Right cardiac atrium (tissue), 5 donors: ENCODE results near the gene ARHGAP8. TPM values are rescaled to one million over a fixed set of nuclear protein-coding genes. Genes with fewer than 3 reads are reported as not detected.
A peak's percentile ranks its signal among the peaks of the same experiment; 100 is the strongest.

ENCODE experiments used
- ATAC-seq, 2 donors: fragments of 200-7000 bp; cut with Tn5 transposase; one replicate each; pipeline versions ENCODE4 v1.8.0 to v1.9.1; 2020; ENCODE audit warnings: moderate library complexity in 2 of 2, mild to moderate bottlenecking in 1 of 2
- DNase-seq, 3 donors: peaks; one replicate each; pipeline ENCODE4 v3.0.0-alpha.2; 2020
- H3K27ac ChIP-seq: one replicate; pipeline ENCODE4 v1.5.1; 2013; ENCODE audit warnings: mild to moderate bottlenecking, low read length, control low read depth, moderate library complexity
- H3K27me3 ChIP-seq: one replicate; pipeline ENCODE4 v1.6.1; 2013; ENCODE audit not compliant: control insufficient read depth, insufficient read depth
- H3K4me1 ChIP-seq: one replicate; pipeline ENCODE4 v1.6.1; 2013; ENCODE audit warnings: low read length; ENCODE audit not compliant: control insufficient read depth, insufficient read depth
- H3K4me3 ChIP-seq: one replicate; pipeline ENCODE4 v1.5.1; 2013; ENCODE audit warnings: low read length, control low read depth
- H3K9me3 ChIP-seq: one replicate; pipeline ENCODE4 v1.6.1; 2013; ENCODE audit warnings: low read length; ENCODE audit not compliant: control insufficient read depth
- WGBS: extraction: QIAGEN DNeasy Blood & Tissue Kit; methylation state at CpG from one replicate; pipeline ENCODE4 v1.1.7; 2013; 5-methylcytosine and 5-hydroxymethylcytosine counted together
- intact Hi-C, 4 donors: fragments of 100-400 bp; cut with DNase I; formaldehyde crosslinking; loops; one replicate each; pipeline versions ENCODE4 v1.11.0 to v1.14.0; 2022 to 2023
- polyA plus RNA-seq: library from polyadenylated mRNA; stranded (reverse); fragments of 200-250 nt; gene quantifications from one replicate; pipeline ENCODE4 v1.2.3, GENCODE V29; 2013
- total RNA-seq, 4 donors: library from RNA; stranded (reverse); fragmentation: NEBNext Ultra II Directional; extraction: Animal tissue kit (Norgen Biotek cat#: 25700); gene quantifications; one replicate each; pipeline ENCODE4 v1.2.1, GENCODE V29; 2021
- donor health status: healthy with polysubstance abuse.
- donor health status: DM: no; HTN: yes; CAD: no.
- donor health status: DM: no; HTN: no; CAD: no.
- donor health status: DM: no; HTN: yes; CAD: no; lungs with severe emphysema.
- donor health status: DM: yes; HTN: yes; CAD: no.

Gene ARHGAP8
- total and polyA plus RNA-seq, 5 donors, result 0.02 to 1.9 (median 0.66) TPM

DNA sequence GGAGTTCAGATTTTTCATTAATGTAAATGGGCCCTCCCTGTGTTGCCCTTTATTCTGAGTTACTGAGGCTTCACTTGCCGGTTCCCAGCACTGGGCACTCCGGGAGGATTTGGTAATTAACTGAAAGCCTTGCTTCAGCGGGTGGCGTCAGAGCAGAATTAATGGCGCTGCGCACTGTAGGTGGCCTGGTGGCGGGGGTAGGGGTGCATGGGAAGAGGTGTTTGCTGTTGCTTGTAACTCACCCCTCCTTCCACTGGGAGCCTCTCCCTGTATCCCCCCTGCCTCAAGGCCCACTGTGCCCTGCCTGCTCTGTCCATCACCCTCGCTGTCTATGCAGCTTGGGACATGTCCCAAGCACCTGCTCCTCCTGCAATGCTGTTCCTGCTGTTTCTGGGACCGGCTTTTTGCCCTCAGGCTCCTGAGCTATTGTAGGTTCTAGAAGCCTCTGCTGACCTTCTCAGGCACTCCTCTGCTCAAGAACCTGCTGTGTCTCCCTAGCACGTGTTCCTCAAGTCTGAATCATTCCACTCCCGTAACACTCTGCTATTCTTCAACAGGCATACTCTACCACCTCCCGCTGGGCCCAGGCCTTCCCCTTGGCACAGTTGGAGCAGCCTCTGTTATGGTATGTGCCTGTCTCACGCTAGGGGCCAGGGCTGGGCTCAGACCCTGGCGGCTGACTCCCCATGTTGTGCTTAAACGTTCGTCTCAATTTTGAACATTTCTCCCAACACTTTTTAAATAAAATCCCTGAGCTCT is 24.4 kb downstream of the ARHGAP8 start:
- WGBS, result 83% methylated on average over 16 of the region's 16 CpGs
- Histone ChIP-seq H3K4me1 (no peaks in the 10 kb centered on the region), H3K4me3 (no peak overlapping the region), H3K9me3 (no peaks in the 10 kb centered on the region), H3K27ac (no peak overlapping the region), H3K27me3 (no peaks in the 10 kb centered on the region)
- ATAC-seq (no peak), DNase-seq (no peak)
- intact Hi-C loops, result no loop called here

DNA sequence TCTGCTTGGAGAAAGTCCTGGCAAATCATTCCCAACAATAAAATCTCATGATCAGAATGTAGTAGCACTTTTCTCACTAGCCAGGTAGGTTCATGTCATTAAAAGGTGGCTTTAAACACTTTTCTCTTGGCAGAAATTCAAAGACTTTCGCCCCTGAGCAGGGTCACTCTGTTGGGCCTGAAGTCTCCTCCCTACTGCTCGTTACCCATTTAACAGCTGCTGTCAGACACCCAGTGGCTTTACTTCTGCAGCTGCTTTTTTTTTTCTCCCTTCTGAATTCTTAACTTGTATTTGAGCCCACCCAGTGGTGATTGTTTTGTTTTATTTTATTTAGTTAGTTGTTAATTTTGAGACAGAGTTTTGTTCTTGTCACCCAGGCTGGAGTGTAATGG is 25.0 kb downstream of the ARHGAP8 start:
- Histone ChIP-seq H3K4me1 (no peaks in the 10 kb centered on the region), H3K27me3 (no peaks in the 10 kb centered on the region), H3K9me3 (no peaks in the 10 kb centered on the region), H3K27ac (no peak overlapping the region), H3K4me3 (no peak overlapping the region)
- ATAC-seq (no peak), DNase-seq (no peak)
- WGBS, result 61% methylated on average over 2 of the region's 2 CpGs
- intact Hi-C loops, result no loop called here

DNA sequence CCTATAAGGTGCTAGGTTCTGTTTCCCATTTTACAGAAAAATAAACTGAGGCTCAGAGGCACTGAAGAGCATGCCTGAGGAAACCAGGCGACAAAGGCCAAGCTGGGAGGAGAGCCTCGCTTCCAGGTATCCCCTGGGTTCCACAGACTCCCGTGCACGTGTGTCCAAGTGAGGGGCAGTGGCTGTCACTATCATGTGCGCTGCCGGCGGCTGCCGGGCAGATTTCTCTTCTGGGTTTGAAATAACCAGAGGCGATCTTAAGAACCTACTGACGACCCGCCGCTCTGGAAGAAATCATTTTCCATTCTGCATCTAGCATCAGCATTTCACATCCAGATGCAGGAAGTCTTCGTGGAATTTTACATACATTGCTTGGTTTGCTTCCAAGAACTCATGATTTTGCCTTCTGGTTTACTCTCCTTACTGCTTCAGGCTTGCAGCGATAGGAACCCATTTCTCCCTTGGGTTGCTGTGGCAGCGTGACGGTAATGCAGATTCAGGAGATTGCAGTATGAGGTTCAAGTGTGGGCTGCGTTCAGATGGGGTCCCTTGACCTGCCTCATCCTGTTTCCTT is 28.6 kb downstream of the ARHGAP8 start:
- Histone ChIP-seq H3K27ac (no peak overlapping the region), H3K27me3 (no peaks in the 10 kb centered on the region), H3K4me1 (no peaks in the 10 kb centered on the region), H3K9me3 (no peaks in the 10 kb centered on the region), H3K4me3 (no peak overlapping the region)
- ATAC-seq (no peak), DNase-seq (no peak)
- 63% methylated on average over 17 of the region's 17 CpGs for WGBS
- intact Hi-C loops, result no loop called here

DNA sequence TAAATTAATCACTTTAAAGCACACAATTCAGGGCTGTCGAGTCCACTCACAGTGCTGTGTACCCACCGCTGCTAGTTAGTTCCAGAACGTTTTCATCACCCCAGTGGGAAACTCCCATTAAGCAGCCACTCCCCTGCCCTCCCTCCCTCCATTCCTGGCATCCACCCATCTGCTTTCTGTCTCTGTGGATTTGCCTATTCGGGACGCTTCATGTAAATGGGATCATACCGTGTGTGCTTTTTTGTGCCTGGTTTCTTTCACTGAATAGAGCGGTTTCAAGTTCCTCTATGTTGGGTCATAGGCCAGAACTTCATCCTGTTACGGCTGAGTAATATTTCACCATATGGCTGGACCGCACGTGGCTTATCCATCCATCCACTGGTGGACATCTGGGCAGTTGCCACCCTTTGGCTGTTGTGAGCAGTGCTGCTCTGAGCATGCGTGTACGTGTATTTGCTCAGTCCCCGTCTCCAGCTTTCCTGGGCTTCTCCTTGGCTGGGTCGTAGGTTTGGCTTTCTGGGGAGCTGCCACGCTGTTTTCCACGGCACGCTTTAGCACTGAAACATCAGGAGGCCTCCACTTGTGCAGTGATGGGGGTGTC is 30.1 kb downstream of the ARHGAP8 start:
- Histone ChIP-seq H3K27me3 (no peaks in the 10 kb centered on the region), H3K27ac (no peak overlapping the region), H3K9me3 (no peaks in the 10 kb centered on the region), H3K4me1 (no peaks in the 10 kb centered on the region), H3K4me3 (no peak overlapping the region)
- 61% methylated on average over 17 of the region's 17 CpGs for WGBS
- ATAC-seq, result peak in 1 of 2 donors; percentile 45
- intact Hi-C loops, result no loop called here
- DNase-seq, result no peak

DNA sequence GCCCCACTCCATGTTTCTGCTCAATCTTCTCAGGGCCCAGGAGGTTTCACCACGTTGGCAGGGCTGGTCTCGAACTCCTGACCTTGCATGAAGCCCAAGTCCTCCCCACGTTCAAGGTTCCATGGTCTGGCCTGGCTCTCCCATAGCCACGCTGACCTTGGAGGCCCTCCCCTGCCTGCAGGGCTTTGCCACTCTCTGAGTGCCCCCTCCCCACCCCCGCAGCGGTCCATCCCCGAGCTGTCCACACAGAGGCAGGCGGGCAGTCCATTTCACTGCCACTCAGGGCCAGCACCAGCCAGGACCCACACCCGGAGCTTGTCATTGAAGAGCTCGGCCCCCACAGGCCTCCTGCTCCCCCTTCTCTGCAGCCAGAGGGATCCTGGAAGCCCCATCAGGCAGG is 30.7 kb downstream of the ARHGAP8 start:
- Histone ChIP-seq H3K27me3 (no peaks in the 10 kb centered on the region), H3K27ac (no peak overlapping the region), H3K4me1 (no peaks in the 10 kb centered on the region), H3K4me3 (no peak overlapping the region), H3K9me3 (no peaks in the 10 kb centered on the region)
- intact Hi-C loops, result no loop called here
- WGBS, result 66% methylated on average over 10 of the region's 10 CpGs
- DNase-seq (no peak), ATAC-seq (no peak)

DNA sequence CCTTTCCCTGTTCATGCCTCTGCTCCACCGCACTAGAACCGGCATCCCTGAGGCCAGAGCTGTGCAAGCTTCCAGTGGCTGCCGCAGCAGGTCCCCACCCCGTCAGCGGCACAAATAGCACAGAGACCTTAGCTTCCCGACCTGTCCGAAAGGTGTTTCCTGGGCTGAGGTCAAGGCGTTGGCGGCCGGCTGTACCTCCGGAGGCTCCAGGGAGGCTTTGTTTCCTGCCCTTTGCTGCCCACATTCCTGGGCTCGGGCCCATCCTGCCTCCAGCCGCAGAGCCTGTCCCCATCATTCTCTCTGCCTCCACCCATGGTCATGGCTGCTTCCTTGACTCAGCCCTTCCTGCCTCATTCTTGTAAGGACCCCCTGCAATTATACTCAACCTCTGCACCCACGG is 31.2 kb downstream of the ARHGAP8 start:
- Histone ChIP-seq H3K4me1 (no peaks in the 10 kb centered on the region), H3K4me3 (no peak overlapping the region), H3K9me3 (no peaks in the 10 kb centered on the region), H3K27ac (no peak overlapping the region), H3K27me3 (no peaks in the 10 kb centered on the region)
- no peak for DNase-seq
- ATAC-seq, result no peak
- intact Hi-C loops, result no loop called here
- WGBS, result 47% methylated on average over 14 of the region's 14 CpGs

DNA sequence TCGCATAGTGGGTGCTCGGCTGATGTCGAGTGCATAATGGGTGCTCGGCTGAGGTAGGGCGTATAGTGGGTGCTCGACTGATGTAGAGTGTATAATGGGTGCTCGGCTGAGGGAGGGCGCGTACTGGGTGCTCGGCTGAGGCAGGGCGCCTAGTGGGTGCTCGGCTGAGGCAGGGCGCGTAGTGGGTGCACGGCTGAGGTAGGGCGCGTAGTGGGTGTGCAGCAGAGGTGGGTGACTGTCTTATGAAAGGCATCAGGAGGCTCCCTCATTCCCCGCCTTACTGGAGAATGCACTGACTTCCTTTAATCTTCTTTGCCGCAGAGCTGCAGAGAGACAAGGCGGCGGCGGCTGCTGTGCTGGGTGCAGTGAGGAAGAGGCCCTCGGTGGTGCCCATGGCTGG is 33.8 kb downstream of the ARHGAP8 start:
- no peak for DNase-seq
- intact Hi-C loops, result no loop called here
- Histone ChIP-seq H3K27ac (no peak overlapping the region), H3K4me3 (no peak overlapping the region), H3K9me3 (no peaks in the 10 kb centered on the region), H3K27me3 (no peaks in the 10 kb centered on the region), H3K4me1 (no peaks in the 10 kb centered on the region)
- WGBS, result 85% methylated on average over 23 of the region's 23 CpGs
- ATAC-seq, result no peak

DNA sequence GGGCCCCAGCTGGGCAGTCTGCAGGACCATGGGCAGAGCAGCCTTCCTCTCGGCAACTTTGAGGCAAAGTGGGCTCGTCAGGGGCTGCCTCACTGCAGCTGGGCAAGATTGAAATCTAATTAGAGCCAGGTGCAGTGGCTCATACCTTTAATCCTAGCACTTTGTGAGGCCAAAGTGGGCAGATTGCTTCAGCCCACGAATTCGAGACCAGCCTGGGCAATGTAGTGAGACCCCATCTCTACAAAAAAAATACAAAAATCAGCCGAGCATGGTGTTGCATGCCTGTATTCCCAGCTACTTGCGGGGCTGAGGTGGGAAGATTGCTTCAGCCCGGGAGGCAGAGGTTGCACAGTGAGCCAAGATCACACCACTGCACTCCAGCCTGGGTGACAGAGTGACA is 34.2 kb downstream of the ARHGAP8 start:
- no peak overlapping the region for H3K27ac ChIP-seq
- no peak for ATAC-seq
- H3K4me3 ChIP-seq, result no peak overlapping the region
- intact Hi-C loops, result no loop called here
- WGBS, result 71% methylated on average over 7 of the region's 7 CpGs
- no peaks in the 10 kb centered on the region for H3K27me3 ChIP-seq
- no peak for DNase-seq
- no peaks in the 10 kb centered on the region for H3K9me3 ChIP-seq
- no peaks in the 10 kb centered on the region for H3K4me1 ChIP-seq

DNA sequence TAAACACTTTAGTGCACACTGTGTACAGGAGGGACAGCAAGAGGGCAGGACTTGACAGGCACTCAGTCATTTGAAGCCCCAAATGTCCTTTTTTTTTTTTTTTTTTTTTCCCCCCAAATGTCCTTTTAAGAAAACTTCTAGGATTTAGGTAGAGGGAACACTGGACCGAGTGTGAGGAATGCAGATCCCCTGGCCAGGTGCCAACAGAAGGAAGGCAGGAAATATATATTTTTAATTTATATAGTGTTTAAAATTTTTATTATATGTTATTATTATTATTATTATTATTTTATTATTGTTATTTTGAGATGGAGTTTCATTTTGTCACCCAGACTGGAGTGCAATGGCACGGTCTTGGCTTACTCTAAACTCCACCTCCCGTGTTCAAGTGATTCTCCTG is 35.5 kb downstream of the ARHGAP8 start:
- intact Hi-C loops, result no loop called here
- 68% methylated on average over 3 of the region's 3 CpGs for WGBS

DNA sequence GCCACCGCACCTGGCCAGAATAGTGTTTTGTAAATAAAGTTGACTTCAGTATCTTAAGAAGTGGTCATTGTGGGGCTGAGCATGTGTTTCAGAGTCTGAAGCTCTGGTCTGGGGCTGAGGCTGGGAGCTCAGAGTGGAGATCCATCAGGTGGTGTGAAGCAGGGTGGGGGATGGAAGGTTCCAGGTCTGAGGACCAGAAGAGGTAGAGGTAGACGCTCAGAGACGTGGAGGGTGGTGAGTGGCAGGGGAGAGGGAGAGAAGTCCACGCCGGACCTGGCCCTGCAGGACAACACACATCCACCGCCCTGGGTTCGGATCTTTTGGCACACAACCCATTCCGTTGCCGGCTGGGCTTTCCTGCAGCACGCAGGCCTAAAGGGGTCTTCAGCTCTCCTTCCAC is 40.7 kb downstream of the ARHGAP8 start:
- intact Hi-C loops, result no loop called here

More for the DNA sequence above, 35.5 kb downstream of the ARHGAP8 start:
- Histone ChIP-seq H3K4me3 (no peak overlapping the region), H3K27ac (no peak overlapping the region), H3K27me3 (no peaks in the 10 kb centered on the region), H3K4me1 (no peaks in the 10 kb centered on the region), H3K9me3 (no peaks in the 10 kb centered on the region)
- DNase-seq (no peak), ATAC-seq (no peak)

DNA sequence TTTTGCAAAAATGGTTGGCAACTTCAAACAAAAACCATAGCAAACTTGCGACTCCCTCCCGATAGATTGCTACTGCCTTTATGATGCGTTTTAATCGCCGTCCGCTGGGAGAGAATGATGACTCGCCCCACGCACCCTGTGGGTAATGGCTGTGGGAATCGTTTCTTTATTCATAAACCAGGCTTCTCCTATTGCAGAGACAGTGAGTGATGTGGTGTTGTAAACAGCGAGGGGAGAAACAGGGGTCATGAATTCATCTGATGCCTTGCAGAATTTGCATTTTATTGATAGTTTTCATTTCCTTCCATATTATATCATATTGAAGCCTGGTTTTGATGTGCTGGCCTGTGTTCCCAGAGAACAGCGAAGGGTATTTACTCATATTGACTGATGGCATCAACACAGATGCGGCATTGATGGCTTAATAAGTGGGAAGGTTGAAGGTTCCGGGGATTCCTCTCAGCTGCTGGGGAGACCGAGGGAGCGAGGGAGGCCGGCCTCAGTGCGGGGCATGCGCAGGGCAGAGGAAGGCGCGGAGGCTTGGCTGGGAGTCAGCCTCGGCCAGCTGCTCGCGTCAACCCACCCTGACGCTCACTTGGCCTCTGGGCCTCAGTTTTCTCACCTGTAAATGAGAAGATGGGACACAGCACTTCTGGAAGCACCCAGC is 41.3 kb downstream of the ARHGAP8 start:
- Histone ChIP-seq H3K4me1 (no peaks in the 10 kb centered on the region), H3K27ac (no peak overlapping the region), H3K9me3 (no peaks in the 10 kb centered on the region), H3K4me3 (no peak overlapping the region), H3K27me3 (no peaks in the 10 kb centered on the region)
- intact Hi-C loops, result no loop called here
- DNase-seq (no peak), ATAC-seq (no peak)
- 85% methylated on average over 24 of the region's 24 CpGs for WGBS

More for the DNA sequence above, 40.7 kb downstream of the ARHGAP8 start:
- Histone ChIP-seq H3K9me3 (no peaks in the 10 kb centered on the region), H3K27me3 (no peaks in the 10 kb centered on the region), H3K27ac (no peak overlapping the region), H3K4me3 (no peak overlapping the region), H3K4me1 (no peaks in the 10 kb centered on the region)
- no peak for DNase-seq
- ATAC-seq, result no peak
- 83% methylated on average over 10 of the region's 10 CpGs for WGBS
